Dedifferentiated amniotic fluid mesenchymal stem cell (primary cell): Measurements from ENCODE around the gene GUCA1C.

Experiments
- DNase-seq: peaks from one replicate; pipeline ENCODE4 v3.0.0-alpha.2; 2016; ENCODE audit errors: extremely low spot score

Gene GUCA1C

DNA sequence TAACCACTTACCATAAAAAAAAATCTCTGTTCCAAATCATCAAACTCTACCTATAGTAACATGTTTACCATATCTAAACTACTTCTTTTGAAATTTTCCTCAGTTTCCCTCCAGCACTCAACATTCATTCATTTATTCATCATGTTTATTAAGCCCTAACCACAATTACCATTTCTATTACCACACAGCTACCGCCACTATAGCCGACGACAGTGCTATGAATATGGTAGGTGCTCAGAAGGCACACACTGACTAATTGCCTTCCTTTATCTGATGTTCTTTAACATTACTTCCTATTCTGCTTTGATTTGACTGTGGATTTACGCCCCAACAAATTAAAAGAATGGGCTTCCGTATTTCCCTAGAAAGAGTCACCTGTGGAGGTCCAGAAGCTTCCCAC lies 43.9 kb downstream of the GUCA1C start:
- no peak for DNase-seq

- DNase-seq: no peak
These were observed 46.5 kb downstream of the GUCA1C start for GRCh38 chr3:108907194-108907593.

- DNase-seq: no peak
These were observed 54.1 kb downstream of the GUCA1C start for GRCh38 chr3:108899530-108899929.

GRCh38 chr3:108897883-108898282 lies 55.8 kb downstream of the GUCA1C start:
- no peak for DNase-seq

DNA sequence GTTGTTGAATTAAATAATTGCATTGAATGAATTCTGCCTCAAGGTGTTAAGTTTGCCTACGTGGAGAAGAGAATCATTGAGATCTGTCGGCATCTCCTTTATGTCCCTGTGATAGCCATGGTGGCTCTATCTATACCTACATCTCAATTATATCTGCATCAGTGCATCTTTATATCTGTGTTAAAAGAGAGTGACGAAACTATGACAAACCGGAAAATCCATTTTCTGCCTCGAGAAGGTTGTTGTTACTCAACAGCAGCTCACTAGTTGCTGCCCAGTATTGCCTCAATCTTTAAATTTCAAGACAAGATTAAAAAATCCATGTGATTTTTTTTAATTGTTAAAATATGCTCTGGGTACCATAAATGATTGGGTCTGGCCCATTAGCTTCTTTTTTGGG lies 58.7 kb downstream of the GUCA1C start:
- DNase-seq: no peak

GRCh38 chr3:108891833-108892232 lies 61.8 kb downstream of the GUCA1C start:
- DNase-seq: no peak

DNA sequence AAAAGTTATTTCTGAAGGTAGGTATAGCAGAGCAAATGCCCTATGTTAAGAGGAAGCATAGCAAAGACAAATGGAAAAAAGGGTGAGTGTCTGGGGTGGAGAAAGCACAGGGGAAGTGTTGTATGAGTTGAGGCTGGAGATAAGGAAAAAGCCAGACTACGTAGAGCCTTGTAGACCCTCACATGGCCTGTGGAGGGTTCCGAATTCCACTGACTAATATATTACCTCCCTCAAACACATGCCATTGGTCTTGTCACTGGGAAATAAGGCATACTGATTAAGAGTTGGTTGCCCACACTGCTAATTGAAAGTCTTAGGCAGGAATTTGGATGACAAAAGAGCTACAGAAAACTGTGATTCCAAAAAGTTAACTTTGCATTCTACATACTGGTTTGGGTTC lies 65.9 kb downstream of the GUCA1C start:
- DNase-seq: no peak

DNA sequence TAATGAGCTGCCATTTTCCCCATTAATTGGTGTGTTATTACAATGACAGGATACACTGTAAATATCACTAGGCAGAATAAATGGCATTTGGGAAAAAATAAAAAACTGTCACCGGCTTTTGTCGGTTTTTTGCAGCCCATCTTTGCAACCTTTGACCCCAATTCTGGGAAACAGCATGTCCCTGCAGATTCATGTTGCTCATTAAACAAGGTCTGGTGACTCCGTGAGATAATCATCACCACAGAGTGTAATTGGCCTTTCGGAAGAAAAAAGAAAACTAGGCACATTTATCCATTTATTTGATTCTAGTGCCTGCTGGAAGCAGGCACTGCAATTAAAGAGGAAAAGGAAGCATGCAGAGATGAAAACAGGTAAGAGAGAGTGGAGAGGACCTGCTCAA lies 66.6 kb downstream of the GUCA1C start:
- DNase-seq: no peak

DNA sequence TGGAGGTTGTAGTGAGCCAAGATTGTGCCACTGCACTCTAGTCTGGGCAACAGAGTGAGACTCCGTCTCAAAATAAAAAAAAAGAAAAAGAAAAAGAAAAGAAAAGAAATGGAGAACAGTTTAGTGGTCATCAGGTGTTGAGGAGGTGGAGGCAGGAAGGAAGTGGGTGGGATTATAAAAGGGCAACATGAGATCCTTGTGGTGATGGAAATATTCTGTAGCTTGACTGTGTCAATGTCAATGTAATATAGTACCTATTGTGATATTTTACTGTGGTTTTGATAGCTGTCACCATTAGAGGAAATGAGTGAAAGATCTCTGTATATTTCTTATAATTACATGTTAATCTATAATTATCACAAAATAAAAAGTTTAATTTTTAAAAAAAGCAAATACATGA lies 70.3 kb downstream of the GUCA1C start:
- DNase-seq: no peak

GRCh38 chr3:108882762-108883161 lies 70.9 kb downstream of the GUCA1C start:
- DNase-seq: no peak

GRCh38 chr3:108879915-108880314 lies 73.8 kb downstream of the GUCA1C start:
- no peak for DNase-seq

GRCh38 chr3:108877901-108878300 lies 75.8 kb downstream of the GUCA1C start:
- DNase-seq: no peak

- no peak for DNase-seq
These were observed 89.9 kb downstream of the GUCA1C start for GRCh38 chr3:108863799-108864135.

DNA sequence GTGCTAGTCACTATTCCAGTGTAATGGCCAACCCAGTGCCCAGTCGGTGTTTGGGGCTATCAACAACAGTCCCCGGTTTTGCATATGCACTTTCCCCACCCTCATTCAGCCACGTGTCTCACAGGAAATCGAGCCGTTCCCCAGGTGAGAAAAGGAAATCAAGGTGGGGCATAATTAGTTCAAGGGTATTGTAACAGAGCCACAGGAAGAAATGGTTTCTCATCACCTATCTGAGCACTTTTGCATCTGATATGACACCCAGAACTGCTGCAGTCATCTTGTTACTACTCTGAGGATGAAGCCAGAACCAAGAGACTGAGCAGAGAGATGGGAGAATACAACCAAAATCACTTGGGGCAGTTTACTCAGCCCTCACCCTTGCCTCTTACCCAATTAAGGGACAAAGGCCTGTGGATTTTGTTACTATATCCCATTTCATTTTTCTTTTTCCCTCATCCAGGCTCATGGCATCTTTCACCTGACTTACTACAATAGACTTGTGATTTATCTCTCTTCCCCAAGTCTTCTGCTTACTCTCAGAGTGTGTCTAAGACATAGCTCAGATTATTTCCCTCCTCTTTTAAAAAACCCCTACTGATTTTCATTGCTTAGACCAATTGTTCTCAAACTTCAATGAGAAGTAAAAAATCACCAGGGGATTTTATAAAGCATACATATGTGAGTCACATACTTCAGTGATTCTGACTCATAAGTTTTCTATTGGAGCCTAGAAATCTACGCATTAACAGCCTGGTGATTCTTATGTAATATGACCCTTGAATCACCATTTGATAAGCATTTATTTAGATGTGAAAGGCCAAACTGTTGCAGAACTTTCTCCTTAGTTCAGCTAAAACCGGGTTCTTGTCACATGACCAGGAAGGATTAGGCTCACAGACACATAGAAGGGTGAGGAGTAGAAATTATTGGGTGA lies 90.5 kb downstream of the GUCA1C start:
- no peak for DNase-seq

GRCh38 chr3:108861401-108861800 lies 92.3 kb downstream of the GUCA1C start:
- no peak for DNase-seq
